ENCODE measurements around the gene GID8. TPM values are rescaled to one million over a fixed set of nuclear protein-coding genes. Genes with fewer than 3 reads are reported as not detected.

GID8 gene
- 10 to 100 TPM; 42.1 to 52.1 (median 45.8) TPM for polyA plus RNA-seq (ENCODE audit: insufficient read depth in 1 of 5, insufficient read length in 5 of 5, low replicate concordance in 1 of 5)
- long read RNA-seq, donor 1, full-length matches to known transcripts, result 44 of 94 reads
- long read RNA-seq, donor 1, partial matches to known transcripts, result 50 of 94 reads
- long read RNA-seq, donor 1, other reads (novel, unspliced or antisense), result 0 of 94 reads
- long read RNA-seq, donor 2, full-length matches to known transcripts, result 19 of 37 reads
- long read RNA-seq, donor 2, partial matches to known transcripts, result 18 of 37 reads
- long read RNA-seq, donor 2, other reads (novel, unspliced or antisense), result 0 of 37 reads
- long read RNA-seq, donor 3, full-length matches to known transcripts, result 21 of 106 reads
- long read RNA-seq, donor 3, partial matches to known transcripts, result 80 of 106 reads
- long read RNA-seq, donor 3, other reads (novel, unspliced or antisense), result 5 of 106 reads
- long read RNA-seq, donor 4, full-length matches to known transcripts, result 19 of 61 reads
- long read RNA-seq, donor 4, partial matches to known transcripts, result 42 of 61 reads
- long read RNA-seq, donor 4, other reads (novel, unspliced or antisense), result 0 of 61 reads
- long read RNA-seq, donor 5, full-length matches to known transcripts, result 32 of 100 reads
- long read RNA-seq, donor 5, partial matches to known transcripts, result 68 of 100 reads
- long read RNA-seq, donor 5, other reads (novel, unspliced or antisense), result 0 of 100 reads
- long read RNA-seq, donor 6, full-length matches to known transcripts, result 28 of 28 reads
- long read RNA-seq, donor 6, partial matches to known transcripts, result 0 of 28 reads
- long read RNA-seq, donor 6, other reads (novel, unspliced or antisense), result 0 of 28 reads
- long read RNA-seq, donor 7, full-length matches to known transcripts, result 17 of 17 reads
- long read RNA-seq, donor 7, partial matches to known transcripts, result 0 of 17 reads
- long read RNA-seq, donor 7, other reads (novel, unspliced or antisense), result 0 of 17 reads
- long read RNA-seq, donor 8, full-length matches to known transcripts, result 10 of 10 reads
- long read RNA-seq, donor 8, partial matches to known transcripts, result 0 of 10 reads
- long read RNA-seq, donor 8, other reads (novel, unspliced or antisense), result 0 of 10 reads

GRCh38 chr20:62938105-62938888 lies at the start of gene GID8:
Gene GID8, plus strand, starts transcription at chr20:62938147. Its CDS starts 3,356 bp downstream, at chr20:62941503.
- peak in 1 of 2 donors; percentile 29 for DNase-seq

GRCh38 chr20:62888406-62888805 lies 49.5 kb upstream of the GID8 start:
- DNase-seq, result no peak

DNA sequence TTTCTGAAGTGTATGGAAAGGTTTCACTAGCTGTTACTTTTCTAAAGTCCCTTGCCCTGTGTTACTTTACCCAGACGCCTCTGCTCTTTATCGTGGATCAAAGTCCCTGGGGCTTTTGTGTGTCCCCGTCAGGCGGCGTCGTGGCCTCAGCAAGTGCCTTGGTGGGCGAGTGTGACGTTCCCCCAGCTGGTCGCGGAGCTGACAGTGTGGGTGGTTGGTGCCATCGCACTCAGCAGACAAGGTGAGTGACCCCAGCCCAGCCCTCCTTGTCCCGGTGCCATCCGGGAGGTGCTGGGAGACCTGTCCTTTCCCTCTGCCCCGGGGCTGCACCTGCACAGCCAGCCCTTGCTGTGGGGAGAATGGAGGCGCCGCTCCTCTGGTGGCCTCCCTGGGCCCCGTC lies 49.0 kb upstream of the GID8 start:
- DNase-seq, result no peak

- DNase-seq, result no peak
Measured at GRCh38 chr20:62889411-62889810, 48.5 kb upstream of the GID8 start.

DNA sequence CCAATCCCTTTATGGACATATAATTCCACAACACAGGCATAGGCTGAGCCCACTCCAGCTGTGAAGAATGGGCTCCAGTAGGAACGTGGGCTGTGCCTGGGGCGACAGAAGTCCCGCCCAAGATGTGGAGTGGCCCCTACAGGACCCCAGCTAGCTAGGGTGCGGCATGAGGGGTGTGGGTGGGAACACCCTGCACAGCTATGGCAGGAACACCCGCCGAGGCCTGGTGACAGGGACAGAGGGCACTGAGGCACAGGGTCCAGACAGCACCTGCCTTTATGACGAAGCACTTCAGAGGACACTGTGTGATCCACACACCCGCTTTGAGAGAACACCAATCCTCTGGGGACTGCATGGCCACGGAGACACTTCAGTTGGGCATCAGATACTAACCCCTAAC lies 48.1 kb upstream of the GID8 start:
- DNase-seq, result no peak

DNA sequence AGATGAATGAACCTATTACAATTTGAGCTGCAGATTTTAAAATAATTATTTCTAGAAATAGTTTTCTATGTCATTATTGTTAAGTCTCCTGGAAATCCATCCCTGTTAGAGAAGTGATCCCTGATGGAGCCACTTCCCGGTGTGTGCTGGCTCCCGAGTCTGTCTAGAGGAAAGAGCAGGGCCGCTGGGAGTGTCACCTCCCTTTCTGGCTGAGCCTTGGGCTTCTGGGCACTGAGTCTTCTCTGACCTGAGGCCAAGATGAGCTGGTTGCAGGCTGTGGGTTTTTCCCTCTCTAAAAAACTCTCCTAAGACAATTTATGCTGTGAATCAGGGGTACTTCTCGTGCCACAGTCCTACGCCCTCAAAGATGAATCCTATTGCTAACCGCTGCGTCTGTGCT lies 47.5 kb upstream of the GID8 start:
- no peak for DNase-seq

- no peak for DNase-seq
Measured at GRCh38 chr20:62891111-62891510, 46.8 kb upstream of the GID8 start.

- DNase-seq, result no peak
Measured at GRCh38 chr20:62892348-62893304, 45.3 kb upstream of the GID8 start.

DNA sequence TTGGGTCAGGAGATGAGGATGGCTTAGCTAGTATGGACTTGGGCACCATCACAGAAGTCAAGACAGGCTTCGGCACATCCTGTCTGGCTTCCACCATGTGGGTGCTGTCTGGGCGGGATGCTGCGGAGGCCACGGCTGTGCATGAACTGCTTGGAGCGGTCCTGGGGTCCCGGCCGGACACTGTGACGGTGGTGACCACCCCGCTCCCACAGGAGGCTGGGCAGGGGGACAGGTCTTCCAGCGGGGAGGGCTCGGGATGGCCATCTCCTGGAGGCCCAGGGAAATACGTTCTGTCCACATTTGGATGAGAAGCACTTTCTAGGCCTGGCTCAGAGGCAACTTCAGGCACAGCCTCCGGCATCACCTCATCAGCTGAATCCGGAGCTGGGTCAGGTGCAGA lies 44.2 kb upstream of the GID8 start:
- DNase-seq, result no peak

- no peak for DNase-seq
Measured at GRCh38 chr20:62894261-62894660, 43.7 kb upstream of the GID8 start.

- DNase-seq, result no peak
Measured at GRCh38 chr20:62895539-62895938, 42.4 kb upstream of the GID8 start.

DNA sequence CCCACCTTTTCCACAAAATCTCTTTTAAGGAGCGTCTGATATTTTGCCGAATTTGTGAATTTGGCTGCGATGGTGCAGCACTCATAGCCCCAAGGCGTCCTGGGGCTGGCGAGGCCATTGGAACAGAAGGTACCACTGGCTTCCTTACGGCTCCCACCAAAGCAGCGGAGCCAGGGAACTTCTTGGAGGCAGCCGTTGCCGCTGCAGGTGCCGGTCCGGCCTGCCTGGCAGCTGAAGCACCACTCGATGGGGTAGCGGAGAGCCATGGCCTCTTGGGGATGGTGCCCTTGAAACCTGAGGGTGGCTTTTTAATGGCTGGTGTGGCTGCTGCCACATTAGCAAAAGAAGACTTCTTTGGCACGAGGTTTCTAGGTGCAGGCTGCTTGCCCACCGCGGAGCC lies 41.4 kb upstream of the GID8 start:
- DNase-seq, result no peak

- no peak for DNase-seq
Measured at GRCh38 chr20:62897666-62898065, 40.3 kb upstream of the GID8 start.

- no peak for DNase-seq
Measured at GRCh38 chr20:62898093-62898964, 39.6 kb upstream of the GID8 start.

DNA sequence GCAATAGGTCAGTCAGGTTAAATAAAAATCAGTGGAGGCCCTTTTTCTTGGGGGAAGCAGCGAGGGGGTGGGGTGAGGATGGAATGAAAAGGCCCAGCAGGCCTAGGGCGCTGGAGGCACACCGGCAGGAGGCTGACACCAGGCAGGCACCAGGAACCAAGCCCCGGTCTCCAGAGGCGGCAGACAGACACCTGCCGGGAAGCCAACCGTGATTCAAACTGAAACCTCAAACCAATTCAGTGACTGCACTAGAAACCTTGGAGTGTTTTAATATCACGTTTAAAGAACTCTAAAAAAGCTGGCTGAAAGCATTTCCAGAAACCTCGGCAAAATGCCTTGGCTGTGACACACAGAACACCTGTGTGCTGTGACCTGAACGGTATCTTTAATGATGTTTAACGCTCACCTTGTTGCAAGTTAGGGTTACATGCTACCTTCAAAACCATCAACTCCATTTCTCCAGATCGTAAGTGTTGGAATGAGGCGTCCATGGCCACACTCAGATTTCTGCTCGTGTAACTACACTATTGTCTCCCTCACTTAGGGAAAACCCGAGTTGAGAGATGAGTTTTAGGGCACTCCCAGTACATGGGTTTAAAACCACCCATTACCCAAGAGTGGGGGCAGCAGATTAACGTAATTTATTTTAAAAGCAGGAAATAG lies 38.8 kb upstream of the GID8 start:
- no peak for DNase-seq

GRCh38 chr20:62899633-62900051 lies 38.3 kb upstream of the GID8 start:
- DNase-seq, result no peak

DNA sequence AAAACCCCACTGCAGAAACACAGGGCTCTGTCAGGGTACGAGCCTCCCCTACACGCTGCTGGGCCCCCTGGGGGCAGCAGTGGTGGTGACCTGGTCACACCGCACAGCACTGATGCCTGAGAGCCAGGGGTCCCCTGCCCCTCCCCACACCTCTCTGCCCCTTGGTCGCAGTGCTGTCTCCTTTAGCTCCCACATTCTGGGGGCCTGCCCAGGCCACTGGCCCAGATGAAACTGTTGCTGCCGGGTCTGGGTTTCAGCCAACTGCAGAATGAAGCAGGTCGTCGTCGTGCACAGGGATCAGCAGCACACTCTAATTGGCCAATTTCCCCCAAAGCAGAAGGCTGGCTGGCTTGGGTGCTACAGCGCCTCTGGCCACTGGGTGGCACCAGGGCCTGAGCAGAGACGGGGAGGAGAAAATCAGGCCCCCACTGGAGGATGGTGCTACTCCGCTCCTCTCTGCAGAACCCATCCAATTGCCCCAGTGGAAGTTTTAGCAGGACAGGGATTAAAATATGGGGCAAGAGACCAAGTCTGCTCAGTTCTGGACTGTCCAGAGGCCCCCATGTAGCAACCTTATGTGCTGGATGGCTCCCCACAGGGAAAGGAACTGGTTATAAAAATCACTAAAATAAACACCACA lies 37.8 kb upstream of the GID8 start:
- peak; percentile 68 to 73 for DNase-seq
